HG03571 (cell line): Measurements from ENCODE around the gene PAQR4.
"Not testable (repeated sequence)": the region's sequence is repeated elsewhere in the genome, so short reads cannot be mapped to it uniquely, and the experiment has no call there.

Experiments
- ATAC-seq: cut with Tn5 transposase; IDR thresholded peaks from one replicate; pipeline ENCODE4 v1.9.1; 2021; ENCODE audit not compliant: unreplicated experiment

The PAQR4 gene

DNA sequence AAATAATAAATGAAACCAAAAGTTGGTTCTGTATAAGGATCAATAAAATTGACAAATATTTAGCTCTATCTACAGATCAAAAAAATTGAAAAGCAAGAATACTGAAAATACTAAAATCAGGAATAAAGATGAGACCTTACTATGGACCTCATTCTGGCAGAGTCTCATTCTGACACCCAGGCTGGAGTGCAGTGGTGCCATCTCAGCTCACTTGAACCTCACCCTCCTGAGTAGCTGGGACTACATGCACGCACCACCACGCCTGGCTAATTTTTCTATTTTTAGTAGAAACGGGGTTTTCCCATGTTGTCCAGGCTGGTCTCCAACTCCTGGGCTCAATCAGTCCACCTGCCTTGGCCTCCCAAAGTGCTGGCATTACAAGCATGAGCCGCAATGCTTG lies 27.1 kb upstream of the PAQR4 start:
- ATAC-seq: no peak

- ATAC-seq: not testable (repeated sequence)
These were observed 25.4 kb upstream of the PAQR4 start for GRCh38 chr16:2943716-2944115.

- no peak for ATAC-seq
These were observed 22.5 kb upstream of the PAQR4 start for GRCh38 chr16:2946649-2947048.

- ATAC-seq: no peak
These were observed 20.1 kb upstream of the PAQR4 start for GRCh38 chr16:2948807-2949704.

DNA sequence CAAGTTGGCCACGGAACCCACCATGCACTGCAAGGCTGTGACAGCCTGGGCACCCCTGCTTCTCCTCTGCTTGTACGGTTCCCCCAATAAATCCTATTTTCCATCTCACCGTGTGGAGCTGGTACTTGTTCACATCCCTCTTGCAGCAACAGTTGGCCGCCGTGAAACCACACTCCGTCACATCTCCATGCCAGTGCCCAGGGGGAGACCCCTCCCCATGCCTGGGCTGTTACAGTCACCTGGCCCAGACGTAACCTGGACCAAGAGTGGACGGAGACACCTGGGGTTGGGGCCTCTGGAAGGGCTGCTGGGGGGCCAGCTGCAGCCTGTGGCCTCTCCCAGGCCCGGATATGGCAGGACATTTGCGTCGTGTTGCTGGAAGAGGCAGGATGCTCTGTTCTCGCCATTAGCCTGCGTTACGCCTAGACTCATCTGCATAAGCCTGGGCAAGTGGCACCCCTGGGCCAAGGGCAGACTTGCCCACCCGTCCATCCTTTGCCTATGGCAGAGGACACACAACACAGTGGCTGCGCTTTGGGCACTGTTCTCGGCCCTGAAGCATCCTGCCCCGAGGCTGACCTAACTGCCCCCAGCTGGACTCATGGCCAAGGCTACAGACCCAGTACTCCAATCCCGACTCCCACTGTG lies 19.3 kb upstream of the PAQR4 start:
- no peak for ATAC-seq

DNA sequence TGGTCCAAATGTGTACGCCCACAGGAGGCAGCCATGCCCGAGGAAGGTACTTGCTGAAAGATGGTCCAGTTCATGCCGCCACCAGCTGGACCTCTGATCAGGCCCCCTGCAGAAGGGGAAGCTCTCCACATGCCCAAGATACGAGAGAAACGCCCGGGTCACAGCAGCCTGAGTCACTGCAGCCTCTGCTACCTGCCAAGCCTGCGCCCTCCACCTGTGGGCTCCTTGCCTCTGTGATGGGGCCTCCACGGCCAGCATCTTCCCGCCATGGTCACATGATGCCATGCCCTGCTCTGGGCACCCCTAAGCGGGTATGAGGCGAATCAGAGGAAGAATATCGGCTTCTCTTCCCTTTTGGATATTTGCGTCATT lies 18.8 kb upstream of the PAQR4 start:
- no peak for ATAC-seq

- ATAC-seq: no peak
These were observed 18.4 kb upstream of the PAQR4 start for GRCh38 chr16:2950773-2951172.

DNA sequence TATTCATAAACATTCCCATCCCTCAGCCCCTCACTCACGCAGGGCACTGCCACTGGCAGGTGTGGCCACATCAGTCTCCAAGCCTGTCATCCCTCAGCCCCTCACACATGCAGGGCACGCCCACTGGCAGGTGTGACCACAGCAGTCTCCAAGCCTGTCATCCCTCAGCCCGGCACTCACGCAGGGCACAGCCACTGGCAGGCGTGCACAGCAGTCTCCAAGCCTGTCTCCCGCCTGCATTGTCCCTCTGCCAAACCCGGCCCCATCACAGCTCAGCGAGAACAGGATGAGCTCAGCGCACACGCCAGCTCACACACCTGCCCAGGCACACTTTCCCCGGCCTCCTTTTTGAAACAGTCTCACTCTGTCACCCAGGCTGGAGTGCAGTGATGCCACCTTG lies 16.5 kb upstream of the PAQR4 start:
- ATAC-seq: no peak

DNA sequence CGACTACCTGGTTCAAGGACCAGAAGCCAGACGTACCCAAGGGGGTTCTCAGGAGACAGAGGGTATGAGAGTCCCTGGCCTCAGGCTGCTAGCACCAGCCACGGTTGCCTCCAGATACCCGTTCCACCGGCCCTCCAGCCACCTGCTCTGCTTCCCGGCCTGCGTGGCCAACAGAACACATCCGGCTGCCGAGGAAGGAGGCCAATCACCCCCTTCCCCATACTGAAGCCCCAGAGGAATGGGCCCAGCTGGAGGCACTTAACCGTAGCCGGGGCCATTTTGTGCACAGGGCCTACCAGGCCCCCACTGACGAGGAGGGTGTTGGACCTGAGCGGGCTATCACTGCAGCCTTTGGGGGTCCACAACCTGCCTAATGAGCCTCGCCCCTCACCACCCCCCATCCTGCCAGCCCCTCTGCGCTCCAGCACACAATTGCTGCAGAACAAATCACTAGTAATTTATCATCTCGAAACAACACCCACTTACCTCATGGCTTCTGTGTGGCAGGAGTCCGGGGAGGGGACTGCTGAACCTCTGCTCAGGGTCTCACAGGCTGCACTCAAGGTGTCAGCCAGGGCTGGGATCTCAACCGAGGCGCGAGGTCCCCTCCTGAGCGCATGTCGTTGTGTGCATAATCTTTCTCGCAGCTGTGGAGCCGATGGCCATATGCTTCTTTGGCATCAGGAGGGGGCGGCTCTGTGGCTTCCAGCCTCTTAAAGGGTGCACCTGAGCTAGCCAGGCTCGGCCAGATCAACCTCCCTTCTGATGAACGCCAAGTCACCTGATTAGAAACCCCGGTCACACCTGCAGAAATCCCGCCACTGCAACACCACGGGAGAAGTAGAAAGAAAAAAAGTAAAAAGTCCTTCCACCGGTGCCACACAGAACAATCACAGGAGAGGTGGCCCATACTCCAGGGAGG lies 15.2 kb upstream of the PAQR4 start:
- no peak for ATAC-seq

- ATAC-seq: no peak
These were observed 14.3 kb upstream of the PAQR4 start for GRCh38 chr16:2954656-2955381.

GRCh38 chr16:2955438-2955778 lies 13.7 kb upstream of the PAQR4 start:
- ATAC-seq: no peak

DNA sequence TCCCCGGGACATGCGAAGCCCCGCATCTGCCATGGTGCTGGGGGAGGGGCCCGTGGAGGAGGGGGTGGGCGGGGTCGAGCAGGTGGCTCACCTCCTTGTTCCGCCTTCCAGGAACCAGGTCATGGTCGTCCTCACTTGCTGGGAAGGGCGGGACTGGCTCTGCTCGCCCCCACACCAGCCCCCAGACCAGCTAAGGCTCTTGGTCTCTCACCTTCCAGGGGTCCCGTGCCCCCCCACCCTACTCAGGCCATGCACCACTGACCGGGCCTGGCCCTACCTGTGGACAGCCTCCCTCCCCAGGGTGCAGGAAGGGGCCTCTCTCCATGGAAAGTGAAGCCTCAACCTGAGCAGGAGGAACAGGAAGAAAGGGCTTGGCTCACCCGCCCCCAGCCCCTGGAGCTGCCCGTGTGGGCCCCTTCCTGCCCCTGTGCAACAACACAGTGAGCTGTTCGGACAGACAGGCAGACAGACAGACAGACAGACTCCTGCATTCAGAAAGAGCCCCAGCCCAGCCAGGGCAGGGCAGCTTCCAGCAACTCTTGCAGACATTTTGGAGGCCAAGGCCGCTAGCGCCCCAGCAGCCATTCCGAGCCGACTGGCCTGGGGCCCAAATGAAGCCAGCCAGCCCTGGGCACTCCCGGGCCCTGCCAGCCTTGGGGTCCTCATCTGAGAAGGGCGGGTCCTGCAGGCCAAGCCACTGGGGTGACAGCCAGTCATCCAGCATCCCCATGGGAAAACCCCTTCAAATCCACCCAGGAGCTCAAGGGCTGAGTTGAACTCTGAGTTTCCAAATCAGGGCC lies 13.2 kb upstream of the PAQR4 start:
- no peak for ATAC-seq

- ATAC-seq: no peak
These were observed 12.6 kb upstream of the PAQR4 start for GRCh38 chr16:2956579-2956956.

- ATAC-seq: no peak
These were observed 9.9 kb upstream of the PAQR4 start for GRCh38 chr16:2959206-2959605.

DNA sequence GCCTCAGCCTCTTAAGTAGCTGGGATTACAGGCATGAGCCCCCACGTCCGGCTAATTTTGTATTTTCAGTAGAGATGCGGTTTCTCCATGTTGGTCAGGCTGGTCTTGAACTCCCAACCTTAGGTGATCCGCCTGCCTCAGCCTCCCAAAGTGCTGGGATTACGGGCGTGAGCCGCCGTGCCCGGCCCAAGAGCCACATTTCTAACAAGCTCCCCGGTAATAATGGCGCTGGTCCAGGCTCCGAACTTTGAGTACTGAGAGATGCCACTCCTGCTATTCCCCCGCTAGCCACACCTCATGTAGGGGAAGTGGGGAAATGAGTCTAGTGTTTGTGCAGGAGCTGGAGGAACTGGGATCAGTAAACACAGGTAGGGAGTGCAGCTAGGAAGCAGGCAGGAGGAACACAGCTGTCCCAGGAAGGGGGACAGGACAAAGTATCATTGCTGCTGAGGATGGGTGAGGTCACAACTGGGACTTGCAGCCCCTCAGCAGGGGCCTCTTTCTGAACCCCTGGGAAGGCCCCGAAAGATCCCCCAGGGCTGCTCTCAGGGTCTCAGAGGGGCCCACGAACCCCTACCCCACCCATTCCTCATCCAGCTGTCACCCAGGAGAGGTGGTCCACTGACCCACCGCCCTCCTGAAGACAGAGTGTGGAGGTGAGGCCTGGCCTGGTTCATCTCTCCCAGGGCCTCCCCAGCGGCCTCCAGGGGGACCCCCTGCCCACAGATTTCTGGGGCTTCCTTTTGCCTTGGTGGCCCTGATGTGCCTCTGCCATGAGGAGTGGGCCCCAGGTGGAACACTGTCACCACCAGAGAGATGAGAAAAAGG lies 8.8 kb upstream of the PAQR4 start:
- no peak for ATAC-seq

DNA sequence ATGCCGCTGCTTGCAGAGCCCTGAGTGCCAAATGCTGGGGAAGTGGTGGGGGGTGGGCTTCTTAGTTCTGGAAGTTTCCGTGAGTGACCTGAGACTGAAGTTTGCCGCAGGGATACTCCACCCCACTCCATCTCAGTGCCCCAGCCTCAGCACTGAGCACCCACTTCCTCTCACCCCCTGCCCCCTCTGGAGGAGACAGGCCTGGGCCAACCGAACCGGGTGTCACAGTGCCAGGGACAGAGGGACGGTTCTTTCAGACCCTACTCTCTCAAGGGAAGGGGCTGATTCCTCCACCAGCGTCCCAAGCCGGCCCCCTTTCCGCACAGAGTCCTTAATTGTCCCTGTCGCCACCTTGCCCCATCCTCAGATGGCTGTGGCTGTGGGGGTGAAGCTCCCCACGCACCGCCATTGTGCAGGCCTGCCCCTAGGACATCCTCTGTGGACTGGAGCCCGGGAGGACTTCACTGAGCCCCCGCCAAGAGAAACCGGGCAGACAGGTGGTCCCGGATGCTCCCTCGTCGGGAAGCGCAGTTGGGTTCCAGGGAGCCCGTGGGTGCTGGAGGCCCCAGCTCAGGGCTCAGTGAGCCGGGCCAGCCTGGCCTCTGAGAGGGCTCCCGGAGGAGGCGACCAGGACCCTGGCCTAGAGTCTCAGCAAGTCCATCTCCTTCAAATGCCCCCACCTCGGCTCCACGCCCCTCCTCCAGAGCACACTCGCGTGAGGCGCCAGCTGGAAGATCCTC lies 6.6 kb upstream of the PAQR4 start:
- ATAC-seq: no peak

GRCh38 chr16:2963074-2963722 lies 6.0 kb upstream of the PAQR4 start:
- ATAC-seq: no peak
